HEK293T (cell line): Measurements from ENCODE around the gene KRT2.

Experiments
- ARNT ChIP-seq: fragments of 450-650 bp; IDR thresholded peaks from 2 replicates; pipeline ENCODE4 v1.6.1; 2017; ENCODE audit warnings: mild to moderate bottlenecking
- FOXM1 ChIP-seq: fragments of 450-650 bp; IDR thresholded peaks from 2 replicates; pipeline ENCODE4 v1.6.1; 2017; ENCODE audit warnings: mild to moderate bottlenecking, borderline replicate concordance
- L3MBTL2 ChIP-seq: fragments of 450-650 bp; conservative IDR thresholded peaks from 2 replicates; pipeline ENCODE4 v1.6.1; 2016; ENCODE audit warnings: mild to moderate bottlenecking
- NFRKB ChIP-seq: fragments of 450-650 bp; IDR thresholded peaks from 2 replicates; pipeline ENCODE4 v1.6.1; 2016; ENCODE audit warnings: mild to moderate bottlenecking, moderate library complexity
- SUZ12 ChIP-seq: fragments of 450-650 bp; IDR thresholded peaks from 2 replicates; pipeline ENCODE4 v1.6.1; 2016; ENCODE audit warnings: mild to moderate bottlenecking

DNA sequence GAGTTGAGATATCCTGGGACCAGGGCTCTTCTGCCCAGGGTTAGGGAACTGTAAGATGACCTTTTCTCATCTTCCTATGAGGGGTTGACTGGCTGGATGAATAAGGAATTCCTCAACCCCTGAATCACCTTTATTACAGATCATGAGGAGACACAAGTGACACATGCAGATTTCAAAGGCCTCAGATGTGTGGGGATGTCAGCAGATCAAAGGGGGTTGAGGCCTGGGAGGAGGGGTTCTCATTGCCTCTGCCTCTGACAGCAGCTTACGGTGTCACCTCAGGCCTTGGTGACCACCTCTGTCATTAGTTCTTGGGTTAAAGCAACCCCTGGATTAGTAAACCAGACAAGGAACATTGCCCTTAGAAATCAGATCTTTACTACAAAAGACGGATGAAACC lies 48.7 kb downstream of the KRT2 start:
- TF ChIP-seq FOXM1 (no peak), L3MBTL2 (no peak), ARNT (no peak), NFRKB (no peak), SUZ12 (no peak)
